BE2C (cell line): ENCODE data around the gene PSMG4.

Experiments used
- DNase-seq: peaks from one replicate; pipeline ENCODE4 v3.0.0-alpha.2; 2020
- H3K27me3 ChIP-seq: fragments of 250-450 bp; sonication (Bioruptor Pico); 2 replicates; pipeline ENCODE4 v1.5.1; 2020; ENCODE audit warnings: mild to moderate bottlenecking
- H3K36me3 ChIP-seq: fragments of 250-450 bp; sonication (Bioruptor Pico); 2 replicates; pipeline ENCODE4 v1.5.1; 2020; ENCODE audit warnings: mild to moderate bottlenecking
- H3K4me1 ChIP-seq: fragments of 250-450 bp; sonication (Bioruptor Pico); 2 replicates; pipeline ENCODE4 v1.5.1; 2020
- H3K4me3 ChIP-seq: 2 replicates; pipeline ENCODE4 v1.5.1; 2011; ENCODE audit warnings: low read depth, low read length
- H3K9me3 ChIP-seq: fragments of 250-450 bp; sonication (Bioruptor Pico); 2 replicates; pipeline ENCODE4 v1.5.1; 2020
- TF ChIP-seq, protein P1 (sequence below): IDR thresholded peaks from 2 replicates; pipeline ENCODE4 v1.5.1; 2012; ENCODE audit warnings: mild to moderate bottlenecking, low read depth, low read length

Gene PSMG4

DNA sequence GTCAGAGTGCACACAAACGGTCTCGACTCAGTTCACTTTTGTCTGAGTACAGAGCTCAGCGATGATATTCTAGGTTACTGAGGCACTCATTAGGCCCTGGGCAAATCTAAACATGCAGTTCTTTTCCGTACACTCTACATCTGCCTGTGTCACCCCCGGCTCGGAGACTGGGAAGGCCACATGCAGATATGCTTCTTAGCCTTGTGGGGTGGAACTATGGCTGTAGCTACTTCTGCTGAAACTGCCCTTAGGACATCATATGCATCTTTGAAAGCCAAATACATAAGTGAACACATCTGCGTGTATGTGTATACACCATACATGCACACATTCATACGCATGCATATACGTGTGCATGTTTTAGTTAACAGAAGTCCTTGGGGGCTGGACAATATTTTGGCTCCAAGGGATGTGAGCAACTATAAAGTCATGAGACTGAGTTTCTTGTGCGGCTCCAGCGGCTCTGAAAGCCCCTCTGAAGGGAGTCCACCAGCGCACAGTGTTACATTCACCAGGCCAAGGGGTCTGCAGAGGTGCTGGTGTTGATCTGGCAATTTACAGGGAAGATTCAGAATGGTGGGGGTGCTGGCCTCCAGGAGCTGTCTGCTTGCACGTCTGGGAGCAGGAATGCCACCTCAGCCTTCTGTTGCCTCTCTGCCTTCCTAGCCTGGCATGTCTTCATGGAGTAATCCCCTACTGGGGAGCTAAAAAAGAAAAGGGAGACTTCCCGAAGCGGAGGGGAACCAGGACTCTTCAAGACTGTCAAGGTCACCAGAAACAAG lies 31.6 kb downstream of the PSMG4 start:
- Histone ChIP-seq H3K36me3 (no peaks in the 10 kb centered on the region), H3K27me3 (no peaks in the 10 kb centered on the region), H3K4me1 (no peaks in the 10 kb centered on the region), H3K4me3 (no peak overlapping the region), H3K9me3 (no peaks in the 10 kb centered on the region)
- DNase-seq = no peak
- TF ChIP-seq, protein P1, sequence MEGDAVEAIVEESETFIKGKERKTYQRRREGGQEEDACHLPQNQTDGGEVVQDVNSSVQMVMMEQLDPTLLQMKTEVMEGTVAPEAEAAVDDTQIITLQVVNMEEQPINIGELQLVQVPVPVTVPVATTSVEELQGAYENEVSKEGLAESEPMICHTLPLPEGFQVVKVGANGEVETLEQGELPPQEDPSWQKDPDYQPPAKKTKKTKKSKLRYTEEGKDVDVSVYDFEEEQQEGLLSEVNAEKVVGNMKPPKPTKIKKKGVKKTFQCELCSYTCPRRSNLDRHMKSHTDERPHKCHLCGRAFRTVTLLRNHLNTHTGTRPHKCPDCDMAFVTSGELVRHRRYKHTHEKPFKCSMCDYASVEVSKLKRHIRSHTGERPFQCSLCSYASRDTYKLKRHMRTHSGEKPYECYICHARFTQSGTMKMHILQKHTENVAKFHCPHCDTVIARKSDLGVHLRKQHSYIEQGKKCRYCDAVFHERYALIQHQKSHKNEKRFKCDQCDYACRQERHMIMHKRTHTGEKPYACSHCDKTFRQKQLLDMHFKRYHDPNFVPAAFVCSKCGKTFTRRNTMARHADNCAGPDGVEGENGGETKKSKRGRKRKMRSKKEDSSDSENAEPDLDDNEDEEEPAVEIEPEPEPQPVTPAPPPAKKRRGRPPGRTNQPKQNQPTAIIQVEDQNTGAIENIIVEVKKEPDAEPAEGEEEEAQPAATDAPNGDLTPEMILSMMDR = no peak

DNA sequence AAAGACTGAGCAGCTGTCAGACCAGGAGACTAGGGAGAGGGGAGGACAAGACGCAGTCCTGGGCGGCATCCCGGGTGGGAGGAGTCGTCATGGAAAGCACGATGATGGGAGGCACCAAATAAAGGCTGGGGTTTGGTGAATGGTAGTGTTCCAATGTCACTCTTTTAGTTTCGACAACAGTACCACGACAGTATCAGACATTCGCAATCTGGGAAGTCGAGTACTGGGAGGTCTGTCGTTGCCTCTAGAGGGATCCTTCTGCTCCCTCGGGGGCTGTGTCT lies 32.1 kb downstream of the PSMG4 start:
- Histone ChIP-seq H3K36me3 (no peaks in the 10 kb centered on the region), H3K27me3 (no peaks in the 10 kb centered on the region), H3K4me3 (no peak overlapping the region), H3K9me3 (no peaks in the 10 kb centered on the region), H3K4me1 (no peaks in the 10 kb centered on the region)
- TF ChIP-seq, protein P1 = no peak
- no peak for DNase-seq

DNA sequence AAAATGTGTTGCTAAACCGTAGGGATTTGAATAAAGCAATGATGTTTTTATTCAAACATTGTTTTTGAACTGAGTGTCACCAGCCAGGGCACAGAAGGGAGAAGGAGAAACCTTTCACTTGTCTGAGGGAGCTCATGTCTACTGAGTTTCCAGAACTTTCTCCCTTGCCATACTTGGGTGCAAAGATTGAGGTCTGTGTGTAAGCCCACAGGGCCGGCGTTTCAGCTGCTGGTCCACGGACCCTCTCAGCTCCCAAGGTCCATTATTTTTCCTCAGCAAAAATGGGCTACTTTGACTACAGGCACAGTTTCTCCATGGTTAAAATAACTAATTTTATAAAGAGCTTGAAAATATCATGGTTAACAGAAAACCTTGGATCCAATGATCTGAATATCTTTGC lies 32.6 kb downstream of the PSMG4 start:
- no peak for DNase-seq
- no peaks in the 10 kb centered on the region for H3K36me3 ChIP-seq
- TF ChIP-seq, protein P1 = no peak
- H3K9me3 ChIP-seq = no peaks in the 10 kb centered on the region
- no peaks in the 10 kb centered on the region for H3K27me3 ChIP-seq
- no peak overlapping the region for H3K4me3 ChIP-seq
- H3K4me1 ChIP-seq = no peaks in the 10 kb centered on the region

DNA sequence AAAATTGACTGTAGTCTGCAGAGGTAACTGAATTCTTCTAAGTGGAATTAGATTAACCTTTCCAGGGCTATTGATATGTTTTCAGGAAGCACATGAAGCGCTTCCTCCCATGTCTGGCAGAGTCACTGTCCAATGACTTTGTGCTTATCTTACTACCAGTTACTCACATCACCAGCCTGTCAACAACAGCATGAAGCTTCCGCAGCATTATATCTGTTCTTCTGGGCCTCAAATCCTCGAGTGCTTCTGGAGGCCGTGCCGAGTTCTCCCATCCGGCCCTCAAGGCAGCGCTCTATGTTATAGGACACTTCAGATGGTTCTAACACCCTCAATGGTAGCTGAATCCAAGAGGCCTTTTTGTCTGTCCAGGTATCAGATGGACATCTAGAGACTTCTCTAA lies 33.2 kb downstream of the PSMG4 start:
- H3K36me3 ChIP-seq = no peaks in the 10 kb centered on the region
- TF ChIP-seq, protein P1 = no peak
- H3K4me1 ChIP-seq = no peaks in the 10 kb centered on the region
- H3K4me3 ChIP-seq = no peak overlapping the region
- no peaks in the 10 kb centered on the region for H3K27me3 ChIP-seq
- DNase-seq = no peak
- H3K9me3 ChIP-seq = no peaks in the 10 kb centered on the region

DNA sequence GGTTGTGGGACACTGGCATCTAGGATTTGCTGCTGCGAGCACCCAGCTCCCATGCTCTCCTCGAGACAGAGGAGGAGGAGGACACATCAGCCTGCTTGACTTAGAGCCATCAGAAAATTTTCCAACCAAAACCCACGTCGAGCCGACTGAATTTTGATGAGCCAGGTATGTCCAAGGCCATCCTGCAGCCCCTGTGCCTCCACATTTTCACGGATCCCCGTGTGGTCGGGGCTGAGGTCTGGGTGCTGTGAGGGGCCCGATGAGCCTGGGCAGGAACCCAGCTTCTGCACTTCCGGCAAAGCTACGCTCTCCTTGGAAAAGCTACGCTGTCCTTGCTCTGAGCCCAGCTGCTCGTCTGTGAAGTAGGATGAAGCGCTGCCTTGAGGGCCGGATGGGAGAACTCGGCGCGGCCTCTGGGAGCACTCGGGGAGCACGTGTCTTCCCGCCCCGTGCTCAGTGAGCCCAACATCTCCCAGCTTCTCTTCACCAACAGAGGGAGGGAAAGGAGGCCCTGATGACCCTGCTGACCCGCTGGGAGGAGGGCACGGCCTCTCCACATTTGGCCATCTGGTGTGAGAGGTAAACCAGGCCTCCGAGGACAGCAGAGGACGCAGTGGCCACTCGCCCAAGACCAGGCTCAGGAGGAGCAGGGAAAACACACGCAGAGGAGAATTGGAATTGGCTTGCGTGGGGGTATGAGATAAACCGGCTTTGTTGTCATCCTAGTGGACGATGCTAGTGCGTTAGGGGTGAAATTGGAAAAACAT lies 33.9 kb downstream of the PSMG4 start:
- no peaks in the 10 kb centered on the region for H3K9me3 ChIP-seq
- no peaks in the 10 kb centered on the region for H3K36me3 ChIP-seq
- H3K4me1 ChIP-seq = no peaks in the 10 kb centered on the region
- no peak for DNase-seq
- TF ChIP-seq, protein P1 = no peak
- no peak overlapping the region for H3K4me3 ChIP-seq
- H3K27me3 ChIP-seq = no peaks in the 10 kb centered on the region
